D721Med (cell line): ENCODE data around the gene CENPT.

ENCODE experiments used
- DNase-seq: peaks from one replicate; pipeline ENCODE4 v3.0.0; 2011; ENCODE audit warnings: low spot score; ENCODE audit not compliant: insufficient read length
- FAIRE-seq: peaks from 2 replicates; lab custom pipeline; 2011; peaks lifted over from hg19 to GRCh38; lab: Jason Lieb, UNC
- CTCF ChIP-seq: IDR thresholded peaks from 2 replicates; pipeline ENCODE4 v1.5.1; 2012; ENCODE audit warnings: mild to moderate bottlenecking, control low read depth; ENCODE audit not compliant: insufficient read depth; ENCODE audit errors: missing control alignments

CENPT gene

GRCh38 chr16:67858500-67858899 is 11.0 kb upstream of the CENPT start:
- TF ChIP-seq CTCF, result no peak
- no peak for DNase-seq
- FAIRE-seq, result no peak

- no peak for DNase-seq
- FAIRE-seq, result no peak
- no peak for TF ChIP-seq CTCF
These were observed 10.2 kb upstream of the CENPT start for GRCh38 chr16:67857547-67858233.

GRCh38 chr16:67856927-67857546 is 9.5 kb upstream of the CENPT start:
- DNase-seq (no peak), FAIRE-seq (no peak)
- TF ChIP-seq CTCF, result no peak

- DNase-seq, result no peak
- TF ChIP-seq CTCF, result no peak
- FAIRE-seq, result no peak
These were observed 8.3 kb upstream of the CENPT start for GRCh38 chr16:67855789-67856188.

- DNase-seq (no peak), FAIRE-seq (no peak)
- no peak for TF ChIP-seq CTCF
These were observed 6.2 kb upstream of the CENPT start for GRCh38 chr16:67853670-67854069.

- DNase-seq (no peak), FAIRE-seq (no peak)
- no peak for TF ChIP-seq CTCF
These were observed 625 bp upstream of the CENPT start for GRCh38 chr16:67848118-67848517.
